C4-2B (cell line): Measurements from ENCODE around the gene MTFP1.

Experiments used
- H3K27ac ChIP-seq: fragments of 450-650 bp; 2 replicates; pipeline ENCODE4 v1.5.1; 2017
- CTCF ChIP-seq: fragments of 450-650 bp; conservative IDR thresholded peaks from 2 replicates; pipeline ENCODE4 v1.5.1; 2017; ENCODE audit warnings: mild to moderate bottlenecking
- ZFX ChIP-seq: fragments of 450-650 bp; IDR thresholded peaks from 2 replicates; pipeline ENCODE4 v1.6.1; 2017

The MTFP1 gene

GRCh38 chr22:30436196-30436595 is 10.6 kb downstream of the MTFP1 start:
- no peak for TF ChIP-seq ZFX
- no peak for TF ChIP-seq CTCF
- H3K27ac ChIP-seq, result no peak overlapping the region

DNA sequence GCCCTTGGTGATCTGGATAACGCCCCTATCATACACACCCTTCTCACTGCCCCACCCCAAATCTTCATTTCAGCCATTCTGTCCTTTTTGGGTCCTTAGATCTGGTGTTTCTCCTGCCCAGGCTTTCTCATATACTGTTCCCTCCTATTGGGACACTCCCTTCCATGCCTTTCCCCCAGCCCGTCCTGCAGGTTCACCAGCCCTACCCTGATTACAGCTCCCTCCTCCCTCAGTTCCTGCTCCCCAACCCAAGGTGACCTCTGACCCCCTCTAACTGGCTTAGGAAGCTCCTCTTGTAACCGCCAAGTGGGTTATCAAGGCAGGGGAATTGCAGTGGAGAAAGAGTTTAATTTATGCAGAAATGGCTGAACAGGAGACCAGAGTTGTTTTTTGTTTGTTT is 13.0 kb downstream of the MTFP1 start:
- TF ChIP-seq CTCF (no peak), ZFX (no peak)
- H3K27ac ChIP-seq, result no peak overlapping the region

DNA sequence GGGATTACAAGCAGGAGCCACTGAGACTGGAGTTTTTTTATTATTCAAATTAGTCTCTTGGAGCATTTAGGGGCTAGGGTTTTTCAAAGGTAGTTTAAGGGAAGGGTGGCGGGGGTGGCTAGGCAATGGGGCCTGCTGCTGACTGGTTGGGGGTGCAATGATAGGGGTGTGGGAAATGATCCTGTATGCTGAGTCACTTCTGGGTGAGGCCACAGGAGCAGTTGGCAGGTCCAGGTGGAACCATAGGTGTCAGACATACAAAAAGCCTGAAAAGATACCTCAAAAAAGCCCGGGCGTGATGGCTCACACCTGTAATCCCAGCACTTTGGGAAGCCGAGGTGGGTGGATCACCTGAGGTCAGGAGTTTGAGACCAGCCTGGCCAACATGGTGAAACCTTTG is 13.7 kb downstream of the MTFP1 start:
- TF ChIP-seq CTCF, result no peak
- H3K27ac ChIP-seq, result no peak overlapping the region

DNA sequence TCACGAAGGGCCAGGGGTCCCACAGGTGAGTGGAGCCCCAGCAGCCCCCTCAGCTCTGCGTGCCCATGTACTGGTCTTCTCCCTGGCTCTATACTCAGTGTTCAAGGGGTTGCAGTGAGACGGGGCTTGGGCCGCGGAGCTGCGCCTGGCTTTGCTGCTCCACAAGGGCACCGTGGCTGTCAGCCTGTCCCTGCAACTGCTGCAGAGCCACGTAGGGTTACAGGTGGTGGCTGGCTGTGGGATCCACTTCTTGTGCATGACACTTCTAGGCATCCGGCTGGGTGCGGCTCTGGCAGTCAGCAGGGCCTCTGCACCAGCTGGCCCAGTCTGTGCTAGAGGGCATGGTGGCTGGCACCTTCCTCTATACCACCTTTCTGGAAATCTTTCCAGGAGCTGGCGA is 14.3 kb downstream of the MTFP1 start:
- no peak for TF ChIP-seq ZFX
- TF ChIP-seq CTCF, result no peak

DNA sequence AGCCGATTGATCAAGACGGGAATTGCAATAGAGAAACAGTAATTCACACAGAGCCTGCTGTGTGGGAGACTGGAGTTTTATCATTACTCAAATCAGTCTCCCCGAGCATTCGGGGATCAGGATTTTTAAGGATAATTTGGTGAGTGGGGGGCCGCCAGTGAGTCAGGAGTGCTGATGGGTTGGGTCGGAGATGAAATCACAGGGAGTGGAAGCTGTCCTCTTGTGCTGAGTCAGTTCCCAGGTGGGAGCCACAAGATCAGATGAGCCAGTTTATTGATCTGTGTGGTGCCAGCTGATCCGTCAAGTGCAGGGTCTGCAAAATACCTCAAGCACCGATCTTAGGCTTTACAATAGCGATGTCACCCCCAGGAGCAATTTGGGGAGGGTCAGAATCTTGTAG is 15.5 kb downstream of the MTFP1 start:
- H3K27ac ChIP-seq, result no peak overlapping the region
- no peak for TF ChIP-seq CTCF

More for the DNA sequence above, 14.3 kb downstream of the MTFP1 start:
- no peak overlapping the region for H3K27ac ChIP-seq

DNA sequence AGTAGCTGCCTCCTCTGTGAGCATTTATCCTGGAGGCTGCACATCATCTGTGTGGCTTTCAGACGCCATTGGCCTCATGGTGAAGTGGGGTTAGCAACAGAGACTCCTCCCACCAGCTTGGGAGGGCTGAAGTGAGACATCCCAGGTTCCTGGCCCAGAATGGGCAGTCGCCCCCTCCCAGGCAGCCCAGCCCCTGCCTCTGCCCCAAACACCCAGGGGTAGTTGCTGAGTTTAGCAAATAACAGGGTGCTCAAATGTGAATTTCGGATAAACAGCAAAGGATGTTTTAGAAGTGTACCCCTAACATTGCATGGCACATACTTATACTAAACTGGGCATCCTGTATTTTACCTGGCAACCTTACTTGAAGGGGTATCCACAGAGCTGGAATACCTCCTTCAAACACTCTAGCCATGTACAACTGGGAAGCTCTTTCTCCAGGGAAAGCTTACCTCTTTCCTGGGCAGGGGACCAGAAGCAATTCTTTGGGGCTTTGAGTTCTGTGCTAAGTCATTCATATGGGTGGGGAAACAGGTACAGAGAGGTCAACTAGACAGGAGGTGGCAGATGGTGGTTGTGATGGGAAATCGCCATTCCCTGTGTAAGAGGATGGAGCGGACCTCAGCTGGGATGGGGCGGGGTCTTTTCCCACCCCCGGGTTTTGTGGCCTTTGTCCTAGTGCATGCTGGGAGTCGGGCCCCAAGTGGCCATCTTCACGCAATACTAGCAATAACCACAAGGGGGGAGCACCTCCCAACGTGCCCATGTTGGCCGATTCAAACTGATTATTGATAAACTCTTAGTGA is 19.3 kb downstream of the MTFP1 start:
- TF ChIP-seq ZFX, result no peak
- peak; percentile 91 for TF ChIP-seq CTCF
- no peak overlapping the region for H3K27ac ChIP-seq

GRCh38 chr22:30445438-30446145 is 20.0 kb downstream of the MTFP1 start:
- no peak overlapping the region for H3K27ac ChIP-seq
- TF ChIP-seq CTCF (peak; percentile 61), ZFX (no peak)
